ENCODE results near the gene STARD10. TPM values are rescaled to one million over a fixed set of nuclear protein-coding genes. Genes with fewer than 3 reads are reported as not detected.

STARD10 gene
- total and polyA plus RNA-seq, 2 experiments from 2014 or later: 16.6 to 20.5 TPM

DNA sequence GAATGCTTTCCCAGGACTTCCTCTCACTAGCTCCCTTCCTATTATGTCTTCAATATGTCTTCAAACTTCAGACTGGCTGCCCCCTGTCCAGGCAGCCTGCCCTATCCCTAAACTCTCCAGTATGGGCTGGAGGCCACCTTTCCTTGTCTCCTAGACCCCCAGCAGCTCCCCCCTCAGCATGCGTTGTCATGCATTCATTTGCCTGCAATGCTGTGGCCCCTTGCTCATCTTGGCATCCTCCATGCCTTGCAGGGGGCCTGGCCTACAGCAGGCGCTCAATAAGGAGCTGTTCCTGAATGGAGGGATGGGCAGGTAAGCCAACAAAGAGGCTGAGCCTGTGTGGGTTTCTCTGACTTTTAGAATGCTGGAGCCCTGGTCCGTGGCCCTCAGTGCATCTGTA, 25.3 kb downstream of the STARD10 start (continued):
- TF ChIP-seq, protein P1, sequence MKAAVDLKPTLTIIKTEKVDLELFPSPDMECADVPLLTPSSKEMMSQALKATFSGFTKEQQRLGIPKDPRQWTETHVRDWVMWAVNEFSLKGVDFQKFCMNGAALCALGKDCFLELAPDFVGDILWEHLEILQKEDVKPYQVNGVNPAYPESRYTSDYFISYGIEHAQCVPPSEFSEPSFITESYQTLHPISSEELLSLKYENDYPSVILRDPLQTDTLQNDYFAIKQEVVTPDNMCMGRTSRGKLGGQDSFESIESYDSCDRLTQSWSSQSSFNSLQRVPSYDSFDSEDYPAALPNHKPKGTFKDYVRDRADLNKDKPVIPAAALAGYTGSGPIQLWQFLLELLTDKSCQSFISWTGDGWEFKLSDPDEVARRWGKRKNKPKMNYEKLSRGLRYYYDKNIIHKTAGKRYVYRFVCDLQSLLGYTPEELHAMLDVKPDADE (IDR thresholded peaks at IDR 0.05): no peak
- TF ChIP-seq JUNB (IDR thresholded peaks at IDR 0.05; ENCODE audit: unreplicated experiment) (no peak), STAT1 (IDR thresholded peaks at IDR 0.05; ENCODE audit: unreplicated experiment) (no peak), ZNF331 (CRISPR knock-in tag; IDR thresholded peaks at IDR 0.05; ENCODE audit: low read depth) (no peak), POLR2AphosphoS5 (IDR thresholded peaks at IDR 0.05; ENCODE audit: low read depth) (no peak), NANOG (IDR thresholded peaks at IDR 0.05; ENCODE audit: borderline replicate concordance) (no peak), ZNF114 (CRISPR knock-in tag; IDR thresholded peaks at IDR 0.05) (no peak), CREB1 (CRISPR knock-in tag; IDR thresholded peaks at IDR 0.05; ENCODE audit: low read depth) (no peak)
- TF ChIP-seq, protein P2, sequence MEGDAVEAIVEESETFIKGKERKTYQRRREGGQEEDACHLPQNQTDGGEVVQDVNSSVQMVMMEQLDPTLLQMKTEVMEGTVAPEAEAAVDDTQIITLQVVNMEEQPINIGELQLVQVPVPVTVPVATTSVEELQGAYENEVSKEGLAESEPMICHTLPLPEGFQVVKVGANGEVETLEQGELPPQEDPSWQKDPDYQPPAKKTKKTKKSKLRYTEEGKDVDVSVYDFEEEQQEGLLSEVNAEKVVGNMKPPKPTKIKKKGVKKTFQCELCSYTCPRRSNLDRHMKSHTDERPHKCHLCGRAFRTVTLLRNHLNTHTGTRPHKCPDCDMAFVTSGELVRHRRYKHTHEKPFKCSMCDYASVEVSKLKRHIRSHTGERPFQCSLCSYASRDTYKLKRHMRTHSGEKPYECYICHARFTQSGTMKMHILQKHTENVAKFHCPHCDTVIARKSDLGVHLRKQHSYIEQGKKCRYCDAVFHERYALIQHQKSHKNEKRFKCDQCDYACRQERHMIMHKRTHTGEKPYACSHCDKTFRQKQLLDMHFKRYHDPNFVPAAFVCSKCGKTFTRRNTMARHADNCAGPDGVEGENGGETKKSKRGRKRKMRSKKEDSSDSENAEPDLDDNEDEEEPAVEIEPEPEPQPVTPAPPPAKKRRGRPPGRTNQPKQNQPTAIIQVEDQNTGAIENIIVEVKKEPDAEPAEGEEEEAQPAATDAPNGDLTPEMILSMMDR (conservative IDR thresholded peaks at IDR 0.05; ENCODE audit: low read depth in 2 of 2): no peak
- TF ChIP-seq, protein P3, sequence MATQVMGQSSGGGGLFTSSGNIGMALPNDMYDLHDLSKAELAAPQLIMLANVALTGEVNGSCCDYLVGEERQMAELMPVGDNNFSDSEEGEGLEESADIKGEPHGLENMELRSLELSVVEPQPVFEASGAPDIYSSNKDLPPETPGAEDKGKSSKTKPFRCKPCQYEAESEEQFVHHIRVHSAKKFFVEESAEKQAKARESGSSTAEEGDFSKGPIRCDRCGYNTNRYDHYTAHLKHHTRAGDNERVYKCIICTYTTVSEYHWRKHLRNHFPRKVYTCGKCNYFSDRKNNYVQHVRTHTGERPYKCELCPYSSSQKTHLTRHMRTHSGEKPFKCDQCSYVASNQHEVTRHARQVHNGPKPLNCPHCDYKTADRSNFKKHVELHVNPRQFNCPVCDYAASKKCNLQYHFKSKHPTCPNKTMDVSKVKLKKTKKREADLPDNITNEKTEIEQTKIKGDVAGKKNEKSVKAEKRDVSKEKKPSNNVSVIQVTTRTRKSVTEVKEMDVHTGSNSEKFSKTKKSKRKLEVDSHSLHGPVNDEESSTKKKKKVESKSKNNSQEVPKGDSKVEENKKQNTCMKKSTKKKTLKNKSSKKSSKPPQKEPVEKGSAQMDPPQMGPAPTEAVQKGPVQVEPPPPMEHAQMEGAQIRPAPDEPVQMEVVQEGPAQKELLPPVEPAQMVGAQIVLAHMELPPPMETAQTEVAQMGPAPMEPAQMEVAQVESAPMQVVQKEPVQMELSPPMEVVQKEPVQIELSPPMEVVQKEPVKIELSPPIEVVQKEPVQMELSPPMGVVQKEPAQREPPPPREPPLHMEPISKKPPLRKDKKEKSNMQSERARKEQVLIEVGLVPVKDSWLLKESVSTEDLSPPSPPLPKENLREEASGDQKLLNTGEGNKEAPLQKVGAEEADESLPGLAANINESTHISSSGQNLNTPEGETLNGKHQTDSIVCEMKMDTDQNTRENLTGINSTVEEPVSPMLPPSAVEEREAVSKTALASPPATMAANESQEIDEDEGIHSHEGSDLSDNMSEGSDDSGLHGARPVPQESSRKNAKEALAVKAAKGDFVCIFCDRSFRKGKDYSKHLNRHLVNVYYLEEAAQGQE (IDR thresholded peaks at IDR 0.05; ENCODE audit: unreplicated experiment): no peak

DNA sequence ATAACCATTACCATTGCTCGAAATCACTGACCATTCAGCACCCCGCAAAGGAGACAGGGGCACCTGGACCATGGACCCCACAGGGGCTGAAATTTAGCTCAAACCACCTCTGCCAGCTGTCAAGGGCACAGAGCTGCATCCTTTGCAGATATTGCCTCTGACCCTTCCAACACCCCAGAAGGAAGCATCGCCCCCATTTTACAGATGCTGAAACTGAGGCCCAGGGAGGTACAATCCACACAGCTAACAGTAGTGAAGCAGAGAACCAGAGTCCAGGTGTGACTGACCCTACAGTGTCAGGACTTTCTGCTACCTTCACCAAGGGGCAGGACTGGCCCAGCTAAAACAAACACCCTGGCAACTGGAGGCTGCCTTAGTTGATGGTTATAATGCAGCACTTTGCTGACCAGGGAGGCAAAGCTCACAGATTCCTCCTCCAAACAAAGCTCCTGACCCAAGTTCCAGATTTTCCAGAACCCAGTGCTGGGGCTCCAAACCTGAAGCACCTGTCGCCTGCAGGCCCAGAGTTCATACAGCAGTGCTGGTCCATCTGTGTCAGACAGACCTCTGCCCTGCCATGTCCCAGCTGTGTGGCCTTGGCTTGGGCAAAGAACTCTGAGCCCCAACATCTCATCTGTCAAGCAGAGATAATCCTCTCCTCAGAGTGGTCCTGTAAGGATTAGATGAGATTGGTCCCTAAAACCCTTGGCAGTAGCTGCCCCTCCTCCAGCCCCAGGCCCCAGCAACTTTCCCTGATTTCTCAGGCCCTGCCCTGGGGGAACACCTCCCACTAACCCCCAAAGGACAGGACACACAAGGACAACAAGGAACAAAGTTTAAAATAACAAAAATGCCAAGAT, 26.4 kb downstream of the STARD10 start:
- H3K4me3 ChIP-seq: no peak overlapping the region
- H3K4me2 ChIP-seq: no peak overlapping the region
- H3F3A ChIP-seq (replicated peaks; ENCODE audit: low read depth): no peaks in the 10 kb centered on the region; the same call in 1 of the 2 replicates
- no peak for ATAC-seq
- no peaks in the 10 kb centered on the region for H3K36me3 Mint-ChIP-seq (ENCODE audit: low read depth)
- DNase-seq (ENCODE audit: low spot score): no peak
- no peaks in the 10 kb centered on the region for H4K20me1 ChIP-seq (replicated peaks; ENCODE audit: insufficient read depth)
- no peak overlapping the region for H2AFZ ChIP-seq
- H3K9me2 ChIP-seq (ENCODE audit: insufficient read depth): no peaks in the 10 kb centered on the region
- no peaks in the 10 kb centered on the region for H3K9me3 Mint-ChIP-seq
- H3K27ac ChIP-seq (ENCODE audit: low read depth): no peak overlapping the region
- H3K4me1 ChIP-seq (ENCODE audit: insufficient read depth): peaks cover 14% of the 10 kb centered on the region; the same call in 1 of the 2 replicates
- no peak overlapping the region for H3K4me3 Mint-ChIP-seq
- no peak overlapping the region for H3K27ac Mint-ChIP-seq
- H3K36me3 ChIP-seq (ENCODE audit: insufficient read depth): no peaks in the 10 kb centered on the region
- no peaks in the 10 kb centered on the region for H3K27me3 ChIP-seq (ENCODE audit: insufficient read depth)
- H3K4me1 Mint-ChIP-seq: peaks cover 37% of the 10 kb centered on the region
- H3K79me2 ChIP-seq (replicated peaks; ENCODE audit: insufficient read depth): no peaks in the 10 kb centered on the region
- H3K27me3 Mint-ChIP-seq (ENCODE audit: insufficient read depth, low read depth, poor library complexity): peaks cover 17% of the 10 kb centered on the region
- TF ChIP-seq POLR2AphosphoS5 (IDR thresholded peaks at IDR 0.05; ENCODE audit: low read depth) (no peak), NANOG (IDR thresholded peaks at IDR 0.05; ENCODE audit: borderline replicate concordance) (no peak), JUNB (IDR thresholded peaks at IDR 0.05; ENCODE audit: unreplicated experiment) (no peak), CREB1 (CRISPR knock-in tag; IDR thresholded peaks at IDR 0.05; ENCODE audit: low read depth) (no peak)
- TF ChIP-seq, protein P4, sequence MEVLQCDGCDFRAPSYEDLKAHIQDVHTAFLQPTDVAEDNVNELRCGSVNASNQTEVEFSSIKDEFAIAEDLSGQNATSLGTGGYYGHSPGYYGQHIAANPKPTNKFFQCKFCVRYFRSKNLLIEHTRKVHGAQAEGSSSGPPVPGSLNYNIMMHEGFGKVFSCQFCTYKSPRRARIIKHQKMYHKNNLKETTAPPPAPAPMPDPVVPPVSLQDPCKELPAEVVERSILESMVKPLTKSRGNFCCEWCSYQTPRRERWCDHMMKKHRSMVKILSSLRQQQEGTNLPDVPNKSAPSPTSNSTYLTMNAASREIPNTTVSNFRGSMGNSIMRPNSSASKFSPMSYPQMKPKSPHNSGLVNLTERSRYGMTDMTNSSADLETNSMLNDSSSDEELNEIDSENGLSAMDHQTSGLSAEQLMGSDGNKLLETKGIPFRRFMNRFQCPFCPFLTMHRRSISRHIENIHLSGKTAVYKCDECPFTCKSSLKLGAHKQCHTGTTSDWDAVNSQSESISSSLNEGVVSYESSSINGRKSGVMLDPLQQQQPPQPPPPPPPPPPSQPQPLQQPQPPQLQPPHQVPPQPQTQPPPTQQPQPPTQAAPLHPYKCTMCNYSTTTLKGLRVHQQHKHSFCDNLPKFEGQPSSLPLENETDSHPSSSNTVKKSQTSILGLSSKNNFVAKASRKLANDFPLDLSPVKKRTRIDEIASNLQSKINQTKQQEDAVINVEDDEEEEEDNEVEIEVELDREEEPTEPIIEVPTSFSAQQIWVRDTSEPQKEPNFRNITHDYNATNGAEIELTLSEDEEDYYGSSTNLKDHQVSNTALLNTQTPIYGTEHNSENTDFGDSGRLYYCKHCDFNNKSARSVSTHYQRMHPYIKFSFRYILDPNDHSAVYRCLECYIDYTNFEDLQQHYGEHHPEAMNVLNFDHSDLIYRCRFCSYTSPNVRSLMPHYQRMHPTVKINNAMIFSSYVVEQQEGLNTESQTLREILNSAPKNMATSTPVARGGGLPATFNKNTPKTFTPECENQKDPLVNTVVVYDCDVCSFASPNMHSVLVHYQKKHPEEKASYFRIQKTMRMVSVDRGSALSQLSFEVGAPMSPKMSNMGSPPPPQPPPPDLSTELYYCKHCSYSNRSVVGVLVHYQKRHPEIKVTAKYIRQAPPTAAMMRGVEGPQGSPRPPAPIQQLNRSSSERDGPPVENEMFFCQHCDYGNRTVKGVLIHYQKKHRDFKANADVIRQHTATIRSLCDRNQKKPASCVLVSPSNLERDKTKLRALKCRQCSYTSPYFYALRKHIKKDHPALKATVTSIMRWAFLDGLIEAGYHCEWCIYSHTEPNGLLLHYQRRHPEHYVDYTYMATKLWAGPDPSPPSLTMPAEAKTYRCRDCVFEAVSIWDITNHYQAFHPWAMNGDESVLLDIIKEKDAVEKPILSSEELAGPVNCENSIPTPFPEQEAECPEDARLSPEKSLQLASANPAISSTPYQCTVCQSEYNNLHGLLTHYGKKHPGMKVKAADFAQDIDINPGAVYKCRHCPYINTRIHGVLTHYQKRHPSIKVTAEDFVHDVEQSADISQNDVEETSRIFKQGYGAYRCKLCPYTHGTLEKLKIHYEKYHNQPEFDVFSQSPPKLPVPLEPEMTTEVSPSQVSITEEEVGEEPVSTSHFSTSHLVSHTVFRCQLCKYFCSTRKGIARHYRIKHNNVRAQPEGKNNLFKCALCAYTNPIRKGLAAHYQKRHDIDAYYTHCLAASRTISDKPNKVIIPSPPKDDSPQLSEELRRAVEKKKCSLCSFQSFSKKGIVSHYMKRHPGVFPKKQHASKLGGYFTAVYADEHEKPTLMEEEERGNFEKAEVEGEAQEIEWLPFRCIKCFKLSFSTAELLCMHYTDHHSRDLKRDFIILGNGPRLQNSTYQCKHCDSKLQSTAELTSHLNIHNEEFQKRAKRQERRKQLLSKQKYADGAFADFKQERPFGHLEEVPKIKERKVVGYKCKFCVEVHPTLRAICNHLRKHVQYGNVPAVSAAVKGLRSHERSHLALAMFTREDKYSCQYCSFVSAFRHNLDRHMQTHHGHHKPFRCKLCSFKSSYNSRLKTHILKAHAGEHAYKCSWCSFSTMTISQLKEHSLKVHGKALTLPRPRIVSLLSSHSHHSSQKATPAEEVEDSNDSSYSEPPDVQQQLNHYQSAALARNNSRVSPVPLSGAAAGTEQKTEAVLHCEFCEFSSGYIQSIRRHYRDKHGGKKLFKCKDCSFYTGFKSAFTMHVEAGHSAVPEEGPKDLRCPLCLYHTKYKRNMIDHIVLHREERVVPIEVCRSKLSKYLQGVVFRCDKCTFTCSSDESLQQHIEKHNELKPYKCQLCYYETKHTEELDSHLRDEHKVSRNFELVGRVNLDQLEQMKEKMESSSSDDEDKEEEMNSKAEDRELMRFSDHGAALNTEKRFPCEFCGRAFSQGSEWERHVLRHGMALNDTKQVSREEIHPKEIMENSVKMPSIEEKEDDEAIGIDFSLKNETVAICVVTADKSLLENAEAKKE (CRISPR knock-in tag; IDR thresholded peaks at IDR 0.05): no peak

All from GM23338 (cell line).